ENCODE results near the gene INSIG1. TPM values are rescaled to one million over a fixed set of nuclear protein-coding genes. Genes with fewer than 3 reads are reported as not detected.

The INSIG1 gene
- total and polyA plus RNA-seq, 10 donors: 15.8 to 61.8 (median 27.7) TPM

DNA sequence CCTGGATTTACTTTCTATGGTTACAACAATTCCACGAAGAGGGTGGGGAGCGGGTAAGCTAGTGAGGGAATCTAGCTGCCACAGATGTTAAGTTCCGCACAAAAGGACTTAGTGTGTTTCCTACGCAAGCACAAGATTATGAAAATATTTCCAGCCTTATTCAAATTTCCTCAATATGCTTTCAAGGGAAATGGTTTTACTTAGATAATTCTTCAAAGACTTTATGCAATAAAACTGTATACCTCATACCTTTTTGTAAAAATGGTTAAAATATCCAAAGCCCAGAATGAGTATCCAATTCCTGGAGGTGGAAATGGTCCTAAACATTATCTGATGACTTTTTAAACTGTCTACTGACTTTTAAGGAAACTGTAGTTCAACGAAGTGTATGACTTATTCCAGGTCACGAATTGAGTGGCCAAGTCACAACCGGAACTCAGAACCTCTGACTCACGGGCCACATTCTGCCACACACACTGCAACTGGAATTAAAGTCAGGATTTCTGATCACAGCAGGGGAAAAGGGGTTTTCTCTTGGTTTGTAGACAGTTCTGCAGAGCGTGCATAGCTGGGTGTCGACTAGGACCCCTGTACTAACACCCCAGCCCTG lies 20.2 kb upstream of the INSIG1 start:
- no peaks in the 10 kb centered on the region for H3K9me3 ChIP-seq
- H3K4me1 ChIP-seq: peaks cover 0 to 3% (median 0%) of the 10 kb centered on the region in 6 donors

DNA sequence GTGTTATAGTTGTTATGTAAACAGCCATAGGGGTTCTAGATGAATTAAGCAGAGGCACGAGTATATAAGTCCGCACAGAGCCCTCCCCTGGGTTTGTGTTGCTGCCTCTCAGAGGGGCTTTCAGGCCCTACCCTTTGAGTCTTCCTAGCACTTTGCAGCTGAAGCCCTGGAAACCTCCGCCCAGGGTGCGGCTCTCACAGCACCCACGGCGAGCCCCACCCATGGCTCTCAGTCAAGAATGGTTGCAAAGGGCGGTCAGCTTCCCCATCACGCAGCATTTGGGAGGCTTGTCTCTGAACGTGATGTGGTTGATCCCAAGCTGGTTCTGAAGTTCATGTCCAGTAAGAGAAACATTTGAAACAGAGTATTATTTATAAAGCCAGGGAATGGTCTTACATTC lies 18.8 kb upstream of the INSIG1 start:
- Histone ChIP-seq H3K27ac (no peak overlapping the region), H3K36me3 (no peaks in the 10 kb centered on the region), H3K4me3 (no peak overlapping the region), H3K4me1 (peaks cover 0 to 10% (median 0%) of the 10 kb centered on the region in 6 donors), H3K9me3 (no peaks in the 10 kb centered on the region), H3K27me3 (replicated peaks in 1 of 7) (peaks cover 0 to 15% (median 0%) of the 10 kb centered on the region in 7 donors)
- 84 to 91% (median 86%) methylated on average over 9 of the region's 9 CpGs for WGBS, 5 donors
- TF ChIP-seq, protein P1, sequence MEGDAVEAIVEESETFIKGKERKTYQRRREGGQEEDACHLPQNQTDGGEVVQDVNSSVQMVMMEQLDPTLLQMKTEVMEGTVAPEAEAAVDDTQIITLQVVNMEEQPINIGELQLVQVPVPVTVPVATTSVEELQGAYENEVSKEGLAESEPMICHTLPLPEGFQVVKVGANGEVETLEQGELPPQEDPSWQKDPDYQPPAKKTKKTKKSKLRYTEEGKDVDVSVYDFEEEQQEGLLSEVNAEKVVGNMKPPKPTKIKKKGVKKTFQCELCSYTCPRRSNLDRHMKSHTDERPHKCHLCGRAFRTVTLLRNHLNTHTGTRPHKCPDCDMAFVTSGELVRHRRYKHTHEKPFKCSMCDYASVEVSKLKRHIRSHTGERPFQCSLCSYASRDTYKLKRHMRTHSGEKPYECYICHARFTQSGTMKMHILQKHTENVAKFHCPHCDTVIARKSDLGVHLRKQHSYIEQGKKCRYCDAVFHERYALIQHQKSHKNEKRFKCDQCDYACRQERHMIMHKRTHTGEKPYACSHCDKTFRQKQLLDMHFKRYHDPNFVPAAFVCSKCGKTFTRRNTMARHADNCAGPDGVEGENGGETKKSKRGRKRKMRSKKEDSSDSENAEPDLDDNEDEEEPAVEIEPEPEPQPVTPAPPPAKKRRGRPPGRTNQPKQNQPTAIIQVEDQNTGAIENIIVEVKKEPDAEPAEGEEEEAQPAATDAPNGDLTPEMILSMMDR (IDR thresholded peaks at IDR 0.05 in 8 of 11, conservative IDR thresholded peaks at IDR 0.05 in 3 of 11): no peak
- TF ChIP-seq POLR2A (IDR thresholded peaks at IDR 0.05) (no peak), POLR2AphosphoS5 (IDR thresholded peaks at IDR 0.05) (no peak)
- no peak for DNase-seq
- intact Hi-C loops (cut with DNase I; ENCODE audit: low total_unique reads): no loop called here

More for the DNA sequence above, 20.2 kb upstream of the INSIG1 start:
- H3K4me3 ChIP-seq: no peak overlapping the region
- H3K27ac ChIP-seq: no peak overlapping the region
- no peaks in the 10 kb centered on the region for H3K36me3 ChIP-seq
- H3K27me3 ChIP-seq (replicated peaks in 1 of 7): peaks cover 0 to 15% (median 0%) of the 10 kb centered on the region in 7 donors
- DNase-seq: no peak
- intact Hi-C loops (cut with DNase I; ENCODE audit: low total_unique reads): no loop called here
- TF ChIP-seq POLR2AphosphoS5 (IDR thresholded peaks at IDR 0.05) (no peak), POLR2A (IDR thresholded peaks at IDR 0.05) (no peak)
- TF ChIP-seq, protein P1 (IDR thresholded peaks at IDR 0.05 in 8 of 11, conservative IDR thresholded peaks at IDR 0.05 in 3 of 11): no peak
- 79 to 91% (median 82%) methylated on average over 10 of the region's 10 CpGs for WGBS, 5 donors

DNA sequence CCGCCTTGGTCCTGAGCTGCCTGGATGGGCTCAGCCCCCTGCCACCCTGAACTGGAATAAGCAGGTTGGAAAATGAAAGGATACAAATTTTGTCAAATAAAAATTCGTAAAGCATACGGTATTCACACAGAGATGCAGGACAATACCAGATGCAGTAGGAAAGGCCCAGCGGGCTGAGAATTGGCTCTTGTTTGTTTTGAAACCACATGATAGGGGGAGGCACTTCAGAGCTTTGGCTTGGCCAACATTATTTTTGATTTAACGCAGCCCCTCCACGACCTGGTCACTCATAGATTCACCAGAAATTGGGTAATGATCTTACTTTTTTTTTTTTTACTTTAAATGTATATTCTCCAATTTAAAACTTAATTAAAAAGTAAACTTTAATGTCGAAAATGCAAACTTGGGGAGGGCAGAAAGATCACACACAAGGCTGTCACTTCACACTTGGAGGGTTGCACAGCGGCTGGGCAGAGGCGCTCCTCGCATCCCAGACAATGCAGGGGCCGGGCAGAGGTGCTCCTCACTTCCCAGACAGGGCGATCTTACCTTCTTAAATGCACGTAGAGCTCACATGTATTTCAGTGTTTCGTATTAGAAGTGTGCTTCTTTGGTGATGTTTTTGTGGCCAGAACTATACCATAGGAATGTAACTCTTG lies 17.8 kb upstream of the INSIG1 start:
- no peaks in the 10 kb centered on the region for H3K9me3 ChIP-seq
- intact Hi-C loops (cut with DNase I; ENCODE audit: low total_unique reads): no loop called here
- H3K36me3 ChIP-seq: no peaks in the 10 kb centered on the region
- peaks cover 0 to 24% (median 0%) of the 10 kb centered on the region in 7 donors for H3K27me3 ChIP-seq (replicated peaks in 1 of 7)
- no peak for DNase-seq
- H3K4me1 ChIP-seq: peaks cover 0 to 13% (median 0%) of the 10 kb centered on the region in 6 donors
- WGBS, 5 donors: 86 to 94% (median 90%) methylated on average over 14 of the region's 14 CpGs
- H3K4me3 ChIP-seq: no peak overlapping the region
- TF ChIP-seq POLR2A (IDR thresholded peaks at IDR 0.05): no peak
- TF ChIP-seq, protein P1 (IDR thresholded peaks at IDR 0.05 in 8 of 11, conservative IDR thresholded peaks at IDR 0.05 in 3 of 11): no peak
- no peak overlapping the region for H3K27ac ChIP-seq
